GM06990 (cell line): Measurements from ENCODE around the gene CCDC88C.

ENCODE experiments used
- DNase-seq: peaks from one replicate; pipeline ENCODE4 v3.0.0-alpha.2; 2011; ENCODE audit not compliant: insufficient read length; ENCODE audit errors: extremely low read depth
- H3K27me3 ChIP-seq: replicated peaks from 2 replicates; pipeline ENCODE4 v1.6.0; 2011; ENCODE audit warnings: low read length; ENCODE audit not compliant: control insufficient read depth, insufficient read depth
- H3K36me3 ChIP-seq: 2 replicates; pipeline ENCODE4 v1.5.1; 2011; ENCODE audit warnings: low read length; ENCODE audit not compliant: control insufficient read depth, insufficient read depth
- H3K4me3 ChIP-seq: replicated peaks from 2 replicates; pipeline ENCODE4 v1.5.1; 2011; ENCODE audit warnings: low read depth, mild to moderate bottlenecking, control low read depth, low read length
- TF ChIP-seq, protein P1 (sequence below): IDR thresholded peaks from 2 replicates; pipeline ENCODE4 v1.5.1; 2011; ENCODE audit warnings: low read length, control low read depth, mild to moderate bottlenecking, inconsistent platforms; ENCODE audit not compliant: insufficient read depth, poor library complexity, severe bottlenecking

The CCDC88C gene

DNA sequence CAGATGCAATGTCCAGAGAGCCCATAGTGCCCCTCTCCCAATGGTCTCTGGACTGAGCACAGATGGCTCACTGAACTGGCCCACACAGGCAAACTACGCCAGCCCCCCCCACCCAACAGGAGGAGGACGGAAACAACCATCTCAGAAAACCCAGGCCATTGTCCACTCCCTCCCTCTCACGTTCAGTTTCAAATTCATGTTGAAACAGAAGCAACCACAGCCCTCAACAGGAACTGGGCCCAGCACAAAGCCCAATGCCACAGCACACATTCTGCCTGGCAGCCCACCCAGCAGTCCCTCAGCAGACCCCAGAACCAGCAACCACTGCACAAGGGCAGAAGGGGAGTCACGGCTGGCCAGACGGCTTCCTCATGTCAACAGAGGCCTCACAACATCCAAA is 10.6 kb downstream of the CCDC88C start:
- TF ChIP-seq, protein P1, sequence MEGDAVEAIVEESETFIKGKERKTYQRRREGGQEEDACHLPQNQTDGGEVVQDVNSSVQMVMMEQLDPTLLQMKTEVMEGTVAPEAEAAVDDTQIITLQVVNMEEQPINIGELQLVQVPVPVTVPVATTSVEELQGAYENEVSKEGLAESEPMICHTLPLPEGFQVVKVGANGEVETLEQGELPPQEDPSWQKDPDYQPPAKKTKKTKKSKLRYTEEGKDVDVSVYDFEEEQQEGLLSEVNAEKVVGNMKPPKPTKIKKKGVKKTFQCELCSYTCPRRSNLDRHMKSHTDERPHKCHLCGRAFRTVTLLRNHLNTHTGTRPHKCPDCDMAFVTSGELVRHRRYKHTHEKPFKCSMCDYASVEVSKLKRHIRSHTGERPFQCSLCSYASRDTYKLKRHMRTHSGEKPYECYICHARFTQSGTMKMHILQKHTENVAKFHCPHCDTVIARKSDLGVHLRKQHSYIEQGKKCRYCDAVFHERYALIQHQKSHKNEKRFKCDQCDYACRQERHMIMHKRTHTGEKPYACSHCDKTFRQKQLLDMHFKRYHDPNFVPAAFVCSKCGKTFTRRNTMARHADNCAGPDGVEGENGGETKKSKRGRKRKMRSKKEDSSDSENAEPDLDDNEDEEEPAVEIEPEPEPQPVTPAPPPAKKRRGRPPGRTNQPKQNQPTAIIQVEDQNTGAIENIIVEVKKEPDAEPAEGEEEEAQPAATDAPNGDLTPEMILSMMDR, result no peak
- DNase-seq, result no peak
- Histone ChIP-seq H3K36me3 (peaks cover 20% of the 10 kb centered on the region), H3K4me3 (no peak overlapping the region), H3K27me3 (no peaks in the 10 kb centered on the region)

DNA sequence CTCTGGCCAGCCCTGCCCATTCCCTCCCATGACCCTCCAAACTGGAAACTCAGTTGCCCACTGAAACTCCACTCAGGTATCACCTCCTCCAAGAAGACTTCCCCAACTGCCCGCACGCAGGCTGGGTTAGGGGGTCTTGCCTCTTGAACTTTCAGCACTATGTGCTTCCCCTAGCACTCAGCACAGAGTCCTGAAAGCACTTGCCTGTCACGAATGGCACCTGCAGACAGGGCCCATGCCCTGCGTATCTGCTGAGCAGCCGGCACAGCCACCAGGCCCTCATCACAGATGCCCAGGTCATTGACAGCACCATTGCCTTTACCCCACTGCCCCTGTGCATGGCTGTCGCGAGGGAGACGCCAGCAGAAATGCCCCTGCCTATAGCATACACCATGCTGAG is 11.2 kb downstream of the CCDC88C start:
- TF ChIP-seq, protein P1, result no peak
- Histone ChIP-seq H3K4me3 (no peak overlapping the region), H3K27me3 (no peaks in the 10 kb centered on the region), H3K36me3 (peaks cover 20% of the 10 kb centered on the region)
- DNase-seq, result no peak

DNA sequence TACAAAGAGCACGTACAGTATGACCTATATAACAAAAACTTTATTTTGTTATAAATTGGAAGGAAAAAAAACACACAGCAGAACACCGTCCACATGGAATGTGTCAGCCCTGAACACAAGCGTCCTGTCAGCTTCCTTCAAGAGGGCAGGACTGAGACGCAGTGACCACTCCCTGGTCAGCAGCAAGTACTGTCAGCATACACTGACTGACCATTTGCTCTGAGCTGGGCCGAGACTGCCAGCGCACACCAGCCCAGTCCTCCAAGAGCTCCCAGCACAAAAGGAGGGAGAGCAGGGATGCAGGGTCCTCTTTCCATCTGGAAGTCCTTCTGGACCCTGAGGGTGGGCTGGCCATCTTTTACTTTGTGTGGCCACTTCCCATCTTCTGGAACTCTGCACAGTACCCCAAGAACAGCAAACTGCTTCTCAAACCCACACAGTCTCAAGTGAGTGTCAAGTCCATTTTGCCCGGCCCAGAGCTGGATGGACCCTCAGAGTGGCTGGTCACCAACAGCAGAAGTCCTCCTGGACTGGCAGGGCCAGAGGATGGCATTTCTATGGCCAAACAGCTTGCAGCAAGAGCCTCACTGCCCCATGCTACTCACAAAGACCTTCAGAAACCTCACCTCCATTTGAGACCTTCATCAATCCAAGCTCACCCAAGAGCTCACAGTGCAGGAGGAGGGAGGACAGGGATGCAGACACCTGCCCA is 11.7 kb downstream of the CCDC88C start:
- no peak for DNase-seq
- H3K36me3 ChIP-seq, result peaks cover 20% of the 10 kb centered on the region
- no peak overlapping the region for H3K4me3 ChIP-seq
- H3K27me3 ChIP-seq, result no peaks in the 10 kb centered on the region
- TF ChIP-seq, protein P1, result no peak

DNA sequence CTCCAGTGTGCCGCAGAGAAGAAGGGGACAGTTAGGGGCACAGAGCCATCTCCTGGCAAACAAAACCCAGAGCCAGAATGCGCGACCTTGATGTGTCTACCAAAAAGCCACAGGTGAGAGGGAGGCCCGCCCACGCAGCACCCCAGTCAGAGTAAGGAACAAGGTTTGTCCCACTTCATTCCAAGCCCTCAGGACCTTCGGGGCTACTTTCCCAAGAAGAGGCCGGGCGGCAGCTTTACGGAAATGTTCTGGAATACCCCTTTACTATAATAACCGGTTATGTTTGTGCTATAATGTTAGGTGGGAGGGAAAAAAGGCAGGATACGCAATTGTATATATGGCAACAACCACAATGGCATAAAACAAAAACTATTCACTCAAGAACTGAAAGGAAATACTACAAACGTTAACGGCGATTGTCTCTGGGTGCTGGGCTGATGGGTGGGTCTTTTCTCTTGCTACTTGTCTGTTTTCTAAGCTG is 12.3 kb downstream of the CCDC88C start:
- Histone ChIP-seq H3K27me3 (no peaks in the 10 kb centered on the region), H3K4me3 (no peak overlapping the region), H3K36me3 (peaks cover 20% of the 10 kb centered on the region)
- TF ChIP-seq, protein P1, result no peak
- DNase-seq, result no peak

DNA sequence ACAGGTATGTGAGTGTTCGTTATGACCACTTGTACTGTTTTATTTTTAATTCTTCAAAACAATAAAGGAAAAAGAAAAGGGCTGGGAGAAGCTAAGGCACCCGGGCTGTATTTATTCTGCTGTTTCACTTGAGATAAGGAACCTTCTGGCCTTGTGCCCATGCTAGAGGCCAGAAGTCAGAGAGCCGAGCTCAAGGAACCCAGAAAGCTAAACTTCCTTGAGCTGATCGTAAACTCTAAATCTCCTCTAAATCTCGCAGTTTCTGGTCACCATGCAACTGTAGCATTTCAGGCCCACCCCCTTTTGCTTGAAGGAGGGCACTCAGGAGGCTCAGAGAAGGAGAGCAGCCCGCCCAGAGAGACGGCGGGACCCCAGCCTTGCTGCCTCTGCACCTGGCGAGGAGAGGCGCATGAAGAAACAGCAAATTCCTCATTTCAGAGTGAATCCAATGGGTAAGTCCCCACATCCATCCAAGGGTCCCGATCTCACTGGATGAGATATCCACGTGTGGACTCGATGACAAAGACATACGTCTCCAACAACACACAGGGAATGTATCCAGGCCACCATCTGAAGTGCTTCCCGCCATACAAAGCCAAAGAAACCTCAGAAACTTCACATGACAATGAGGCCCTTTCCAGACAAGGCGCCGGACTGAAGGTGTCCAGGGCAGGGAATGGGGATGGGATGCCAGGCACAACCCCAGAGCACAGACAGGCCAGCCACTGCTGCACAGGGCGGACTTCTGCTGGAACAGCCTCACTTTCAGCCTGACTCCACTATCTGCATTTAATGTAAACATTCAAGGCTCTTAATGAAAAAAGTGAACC is 14.6 kb downstream of the CCDC88C start:
- Histone ChIP-seq H3K36me3 (peaks cover 14% of the 10 kb centered on the region), H3K27me3 (no peaks in the 10 kb centered on the region), H3K4me3 (no peak overlapping the region)
- no peak for DNase-seq
- TF ChIP-seq, protein P1, result no peak
